ENCODE results near the gene UBE2H. TPM values are rescaled to one million over a fixed set of nuclear protein-coding genes. Genes with fewer than 3 reads are reported as not detected.

Gene UBE2H
- total RNA-seq, result 48.9 TPM
- 10 to 100 TPM; 75.7 to 96.3 (median 85.8) TPM for polyA plus RNA-seq (ENCODE audit: insufficient read depth in 1 of 8, insufficient read length in 8 of 8, low replicate concordance in 1 of 8)
- long read RNA-seq, donor 1, full-length matches to known transcripts, result 12 of 12 reads
- long read RNA-seq, donor 1, partial matches to known transcripts, result 0 of 12 reads
- long read RNA-seq, donor 1, other reads (novel, unspliced or antisense), result 0 of 12 reads
- long read RNA-seq, donor 2, result 0 reads
- long read RNA-seq, donor 3, full-length matches to known transcripts, result 30 of 30 reads
- long read RNA-seq, donor 3, partial matches to known transcripts, result 0 of 30 reads
- long read RNA-seq, donor 3, other reads (novel, unspliced or antisense), result 0 of 30 reads
- long read RNA-seq, donor 4, full-length matches to known transcripts, result 7 of 16 reads
- long read RNA-seq, donor 4, partial matches to known transcripts, result 9 of 16 reads
- long read RNA-seq, donor 4, other reads (novel, unspliced or antisense), result 0 of 16 reads
- long read RNA-seq, donor 5, full-length matches to known transcripts, result 41 of 63 reads
- long read RNA-seq, donor 5, partial matches to known transcripts, result 16 of 63 reads
- long read RNA-seq, donor 5, other reads (novel, unspliced or antisense), result 6 of 63 reads
- long read RNA-seq, donor 6, full-length matches to known transcripts, result 27 of 44 reads
- long read RNA-seq, donor 6, partial matches to known transcripts, result 17 of 44 reads
- long read RNA-seq, donor 6, other reads (novel, unspliced or antisense), result 0 of 44 reads
- long read RNA-seq, donor 7, full-length matches to known transcripts, result 25 of 45 reads
- long read RNA-seq, donor 7, partial matches to known transcripts, result 15 of 45 reads
- long read RNA-seq, donor 7, other reads (novel, unspliced or antisense), result 5 of 45 reads
- long read RNA-seq, donor 8, full-length matches to known transcripts, result 9 of 9 reads
- long read RNA-seq, donor 8, partial matches to known transcripts, result 0 of 9 reads
- long read RNA-seq, donor 8, other reads (novel, unspliced or antisense), result 0 of 9 reads
- long read RNA-seq, donor 9, full-length matches to known transcripts, result 16 of 27 reads
- long read RNA-seq, donor 9, partial matches to known transcripts, result 11 of 27 reads
- long read RNA-seq, donor 9, other reads (novel, unspliced or antisense), result 0 of 27 reads
- long read RNA-seq, donor 10, full-length matches to known transcripts, result 27 of 47 reads
- long read RNA-seq, donor 10, partial matches to known transcripts, result 15 of 47 reads
- long read RNA-seq, donor 10, other reads (novel, unspliced or antisense), result 5 of 47 reads
- long read RNA-seq, donor 11, full-length matches to known transcripts, result 9 of 16 reads
- long read RNA-seq, donor 11, partial matches to known transcripts, result 7 of 16 reads
- long read RNA-seq, donor 11, other reads (novel, unspliced or antisense), result 0 of 16 reads

DNA sequence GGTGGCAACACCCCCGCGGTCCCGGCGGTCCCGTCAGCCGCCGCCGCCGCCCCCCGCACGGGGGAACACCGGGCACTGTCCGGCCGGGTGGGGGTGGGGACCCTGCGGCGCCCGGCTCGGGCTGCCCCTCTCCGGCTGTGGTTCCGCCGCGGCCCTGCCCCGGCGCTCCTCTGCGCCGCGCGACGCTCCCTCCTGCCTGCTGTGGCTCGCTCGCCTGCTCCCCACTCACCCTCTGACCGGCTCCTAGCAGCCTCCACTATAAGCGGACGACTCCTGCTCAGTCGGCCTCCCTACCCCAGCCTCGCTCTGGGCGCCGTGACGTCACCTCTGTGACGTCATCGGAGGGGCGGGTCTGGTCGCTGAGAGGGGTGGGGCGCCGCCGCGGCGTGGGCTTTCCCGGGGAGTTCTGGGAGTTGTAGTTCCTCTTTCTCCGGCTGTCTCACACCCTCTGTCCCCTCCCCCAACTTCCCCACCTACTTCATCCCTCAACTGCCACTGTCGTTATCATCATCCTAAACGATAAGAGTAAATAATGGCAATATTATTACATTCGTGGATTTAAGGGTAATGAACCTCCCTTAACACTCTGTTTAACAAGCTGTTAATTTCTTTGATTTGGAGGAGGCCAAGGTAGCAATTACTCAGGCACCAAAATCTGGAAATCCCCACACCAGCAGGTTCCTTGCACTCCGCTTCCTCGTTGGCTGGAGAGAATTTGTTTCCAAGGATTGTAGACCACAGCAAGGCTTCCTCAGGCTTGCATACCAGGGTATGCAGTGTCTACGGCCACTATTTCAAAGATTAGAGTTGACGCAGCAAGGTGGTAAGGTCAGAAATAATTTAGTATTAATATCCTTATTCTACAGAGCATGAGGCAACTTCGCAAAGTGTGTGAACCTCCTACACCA is at the start of gene UBE2H:
UBE2H (minus strand) TSS at position 308 of the 908 bp plus-strand sequence. CDS start 405 bp downstream, outside the sequence.
- Histone ChIP-seq H3K27me3 (ENCODE audit: control insufficient read depth, insufficient read depth, low read length) (no peaks in the 10 kb centered on the region), H3K9me3 (replicated peaks; ENCODE audit: control insufficient read depth, low read depth, low read length) (no peaks in the 10 kb centered on the region), H3K27ac (ENCODE audit: low read length) (peak within 1 kb of the TSS; percentile 96), H3K4me3 (ENCODE audit: low read length) (peak within 1 kb of the TSS; percentile 70), H3K36me3 (ENCODE audit: control insufficient read depth, insufficient read depth, low read length) (peaks cover 4% of the 10 kb centered on the region), H3K4me1 (ENCODE audit: control insufficient read depth, insufficient read depth, low read length) (peaks cover 21% of the 10 kb centered on the region)
- under 1% methylated on average over 38 of the region's 58 CpGs for WGBS (ENCODE audit: insufficient coverage)
- peak; percentile 96 for DNase-seq

DNA sequence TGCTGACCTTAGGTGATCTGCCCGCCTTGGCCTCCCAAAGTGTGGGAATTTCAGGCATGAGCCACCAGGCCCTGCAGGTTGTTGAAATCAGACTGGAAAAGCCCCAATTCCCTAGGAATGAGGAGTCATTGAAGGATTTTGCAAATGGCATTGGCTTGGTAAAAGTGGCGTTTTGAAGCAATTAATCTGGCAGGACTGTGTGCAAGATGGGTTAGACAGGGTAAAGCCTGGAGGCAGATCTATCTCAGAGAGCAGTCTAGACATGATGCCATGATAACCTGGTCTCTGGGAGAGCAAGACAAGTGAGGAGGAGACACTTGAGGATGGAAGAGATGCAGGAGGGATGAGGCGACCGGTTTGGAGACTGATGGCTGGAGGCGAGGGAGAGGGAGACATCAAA is 45.7 kb upstream of the UBE2H start:
- Histone ChIP-seq H3K27ac (ENCODE audit: low read length) (no peak overlapping the region), H3K9me3 (replicated peaks; ENCODE audit: control insufficient read depth, low read depth, low read length) (no peaks in the 10 kb centered on the region), H3K36me3 (ENCODE audit: control insufficient read depth, insufficient read depth, low read length) (no peaks in the 10 kb centered on the region), H3K4me1 (ENCODE audit: control insufficient read depth, insufficient read depth, low read length) (no peaks in the 10 kb centered on the region), H3K4me3 (ENCODE audit: low read length) (no peak overlapping the region), H3K27me3 (ENCODE audit: control insufficient read depth, insufficient read depth, low read length) (no peaks in the 10 kb centered on the region)
- WGBS (ENCODE audit: insufficient coverage), result 84% methylated on average over 5 of the region's 5 CpGs
- DNase-seq, result no peak

DNA sequence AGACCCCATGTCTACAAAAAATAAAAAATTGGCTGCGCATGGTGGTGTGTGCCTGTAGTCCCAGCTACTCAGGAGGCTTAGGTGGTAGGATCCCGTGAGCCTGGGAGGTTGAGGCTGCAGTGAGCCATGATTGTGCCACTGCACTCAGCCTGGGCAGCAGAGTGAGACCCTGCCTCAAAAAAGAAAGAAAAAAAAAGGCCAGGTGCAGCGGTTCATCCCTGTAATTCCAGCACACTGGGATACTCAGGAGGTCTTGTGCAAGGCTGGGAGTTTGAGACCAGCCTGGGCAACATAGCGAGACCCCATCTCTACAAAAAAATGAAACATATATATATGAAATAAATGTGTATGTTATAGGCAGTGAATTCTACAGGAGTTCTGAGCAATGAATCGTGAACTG is 44.5 kb upstream of the UBE2H start:
- H3K27ac ChIP-seq (ENCODE audit: low read length), result no peak overlapping the region
- H3K4me1 ChIP-seq (ENCODE audit: control insufficient read depth, insufficient read depth, low read length), result no peaks in the 10 kb centered on the region
- no peaks in the 10 kb centered on the region for H3K9me3 ChIP-seq (replicated peaks; ENCODE audit: control insufficient read depth, low read depth, low read length)
- WGBS (ENCODE audit: insufficient coverage), result 83% methylated on average over 3 of the region's 5 CpGs
- no peaks in the 10 kb centered on the region for H3K36me3 ChIP-seq (ENCODE audit: control insufficient read depth, insufficient read depth, low read length)
- no peaks in the 10 kb centered on the region for H3K27me3 ChIP-seq (ENCODE audit: control insufficient read depth, insufficient read depth, low read length)
- no peak overlapping the region for H3K4me3 ChIP-seq (ENCODE audit: low read length)
- DNase-seq, result no peak

DNA sequence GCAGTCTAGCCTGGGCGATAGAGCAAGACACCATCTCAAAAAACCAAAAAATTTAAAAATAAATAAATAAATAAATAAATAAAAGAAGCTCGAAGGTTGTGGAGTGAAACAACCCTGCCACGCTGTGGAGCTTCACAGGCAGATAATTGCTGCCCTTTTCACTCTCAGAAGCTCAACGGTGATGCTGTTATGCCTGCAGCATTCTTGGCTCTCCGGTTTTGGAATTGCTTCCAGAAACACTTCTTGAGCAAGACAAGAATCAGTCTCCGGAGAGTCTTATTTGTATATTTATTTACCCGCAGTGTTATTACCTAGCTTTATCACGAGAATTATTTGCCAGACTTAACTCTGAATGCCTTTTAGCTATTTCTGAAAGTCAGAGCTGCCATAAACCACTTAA is 40.5 kb upstream of the UBE2H start:
- H3K9me3 ChIP-seq (replicated peaks; ENCODE audit: control insufficient read depth, low read depth, low read length), result no peaks in the 10 kb centered on the region
- WGBS (ENCODE audit: insufficient coverage), result no CpG with 5 or more reads among the region's 8 CpGs

DNA sequence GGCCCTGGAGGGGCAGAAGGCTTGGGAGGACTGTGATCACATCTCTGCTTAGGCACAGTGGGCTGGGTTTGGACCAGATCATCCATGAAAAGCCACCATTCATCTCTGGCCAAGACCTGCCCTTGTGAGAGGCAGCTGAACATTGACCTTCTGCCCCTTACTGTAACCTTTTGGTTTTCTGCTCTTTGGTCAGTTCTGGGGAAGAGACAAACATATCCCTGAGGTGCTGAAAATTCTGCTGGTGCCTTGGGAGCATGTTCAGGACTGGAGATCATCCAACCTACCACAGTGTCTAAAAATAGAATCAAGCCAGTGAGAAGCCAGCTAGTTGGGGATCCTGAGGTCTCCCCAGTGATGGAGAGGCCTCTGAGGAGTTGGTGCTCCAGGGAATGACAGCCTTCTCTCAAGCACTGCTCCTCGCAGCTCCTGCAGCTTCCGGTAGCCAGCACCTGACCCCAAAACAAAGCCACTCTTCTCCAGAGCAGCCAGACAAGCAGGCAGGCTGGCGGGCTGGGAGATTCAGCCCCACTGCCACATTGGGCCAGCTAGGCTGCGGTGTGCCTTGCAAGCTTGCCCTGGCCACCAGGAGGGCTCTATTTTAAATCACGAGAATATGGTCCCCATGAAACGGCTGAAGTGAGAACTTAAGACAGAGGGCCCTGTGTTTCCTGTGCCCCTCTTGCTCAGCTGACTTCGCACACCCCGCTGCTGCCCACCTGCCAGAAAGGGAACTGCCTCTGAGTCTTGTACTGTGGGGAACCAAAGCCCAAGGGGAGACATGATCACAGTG is 37.8 kb upstream of the UBE2H start:
- Histone ChIP-seq H3K36me3 (ENCODE audit: control insufficient read depth, insufficient read depth, low read length) (no peaks in the 10 kb centered on the region), H3K4me1 (ENCODE audit: control insufficient read depth, insufficient read depth, low read length) (peaks cover 2% of the 10 kb centered on the region), H3K27ac (ENCODE audit: low read length) (no peak overlapping the region), H3K4me3 (ENCODE audit: low read length) (no peak overlapping the region), H3K9me3 (replicated peaks; ENCODE audit: control insufficient read depth, low read depth, low read length) (no peaks in the 10 kb centered on the region), H3K27me3 (ENCODE audit: control insufficient read depth, insufficient read depth, low read length) (no peaks in the 10 kb centered on the region)
- no peak for DNase-seq
- WGBS (ENCODE audit: insufficient coverage), result 78% methylated on average over 7 of the region's 8 CpGs

More for the DNA sequence above, 40.5 kb upstream of the UBE2H start:
- Histone ChIP-seq H3K27me3 (ENCODE audit: control insufficient read depth, insufficient read depth, low read length) (no peaks in the 10 kb centered on the region), H3K36me3 (ENCODE audit: control insufficient read depth, insufficient read depth, low read length) (no peaks in the 10 kb centered on the region), H3K4me3 (ENCODE audit: low read length) (no peak overlapping the region), H3K4me1 (ENCODE audit: control insufficient read depth, insufficient read depth, low read length) (peaks cover 2% of the 10 kb centered on the region), H3K27ac (ENCODE audit: low read length) (no peak overlapping the region)
- no peak for DNase-seq

DNA sequence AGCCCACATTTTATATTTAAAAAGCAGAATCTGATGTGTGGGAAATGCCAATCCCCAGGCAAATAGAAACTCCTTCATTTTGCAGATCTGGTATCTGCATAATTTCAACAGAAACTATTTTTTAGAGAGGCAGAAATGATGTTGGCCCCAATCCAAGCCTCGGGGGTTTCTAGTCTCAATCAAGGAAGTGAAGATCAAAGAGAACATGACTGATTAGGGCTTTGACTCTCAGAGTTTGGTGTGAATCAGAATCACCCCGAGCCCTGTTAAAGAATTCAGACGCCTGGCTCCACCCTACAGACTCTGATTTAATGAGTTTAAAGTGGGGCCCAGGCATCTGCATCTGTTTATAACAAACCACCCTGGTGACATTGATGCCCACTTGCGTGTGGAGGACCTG is 36.7 kb upstream of the UBE2H start:
- WGBS (ENCODE audit: insufficient coverage), result no CpG with 5 or more reads among the region's 4 CpGs
- peaks cover 2% of the 10 kb centered on the region for H3K4me1 ChIP-seq (ENCODE audit: control insufficient read depth, insufficient read depth, low read length)

DNA sequence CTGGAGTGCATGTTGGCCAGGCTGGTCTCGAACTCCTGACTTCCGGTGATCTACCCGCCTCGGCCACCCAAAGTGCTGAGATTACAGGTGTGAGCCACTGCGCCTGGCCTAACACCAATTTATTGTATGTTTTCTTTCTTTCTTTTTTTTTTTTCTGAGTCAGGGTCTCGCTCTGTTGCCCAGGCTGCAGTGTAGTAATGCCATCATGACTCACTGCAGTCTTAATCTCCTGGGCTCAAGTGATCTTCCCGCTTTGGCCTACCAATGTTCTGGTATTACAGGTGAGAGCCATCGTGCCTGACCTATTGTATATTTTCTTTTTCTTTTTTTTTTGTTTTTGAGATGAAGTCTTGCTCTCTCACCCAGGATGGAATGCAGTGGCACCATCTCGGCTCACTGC is 33.8 kb upstream of the UBE2H start:
- Histone ChIP-seq H3K36me3 (ENCODE audit: control insufficient read depth, insufficient read depth, low read length) (no peaks in the 10 kb centered on the region), H3K27ac (ENCODE audit: low read length) (no peak overlapping the region), H3K27me3 (ENCODE audit: control insufficient read depth, insufficient read depth, low read length) (no peaks in the 10 kb centered on the region), H3K9me3 (replicated peaks; ENCODE audit: control insufficient read depth, low read depth, low read length) (no peaks in the 10 kb centered on the region), H3K4me1 (ENCODE audit: control insufficient read depth, insufficient read depth, low read length) (peaks cover 2% of the 10 kb centered on the region), H3K4me3 (ENCODE audit: low read length) (no peak overlapping the region)
- no peak for DNase-seq
- 70% methylated on average over 2 of the region's 9 CpGs for WGBS (ENCODE audit: insufficient coverage)

More for the DNA sequence above, 36.7 kb upstream of the UBE2H start:
- no peak for DNase-seq
- Histone ChIP-seq H3K36me3 (ENCODE audit: control insufficient read depth, insufficient read depth, low read length) (no peaks in the 10 kb centered on the region), H3K9me3 (replicated peaks; ENCODE audit: control insufficient read depth, low read depth, low read length) (no peaks in the 10 kb centered on the region), H3K4me3 (ENCODE audit: low read length) (no peak overlapping the region), H3K27me3 (ENCODE audit: control insufficient read depth, insufficient read depth, low read length) (no peaks in the 10 kb centered on the region), H3K27ac (ENCODE audit: low read length) (no peak overlapping the region)

DNA sequence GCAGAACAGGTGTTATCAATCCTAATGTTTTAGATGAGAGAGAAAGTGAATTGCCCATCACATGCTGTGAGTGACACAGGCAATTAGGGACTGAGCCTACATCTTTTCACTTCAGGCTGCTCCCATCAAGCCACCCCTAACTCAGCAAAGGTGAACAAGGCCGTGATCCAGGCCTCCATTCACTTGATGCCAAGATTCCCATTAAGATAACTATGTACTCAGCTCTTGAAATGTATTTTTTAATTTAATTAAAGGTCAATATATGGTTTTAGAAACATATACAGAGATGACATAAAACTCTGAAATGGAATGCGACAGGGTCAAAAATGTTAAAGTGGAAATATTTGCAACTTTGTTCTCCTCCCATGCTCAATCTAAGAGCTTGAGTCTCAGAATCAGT is 27.9 kb upstream of the UBE2H start:
- no peaks in the 10 kb centered on the region for H3K27me3 ChIP-seq (ENCODE audit: control insufficient read depth, insufficient read depth, low read length)
- H3K4me3 ChIP-seq (ENCODE audit: low read length), result no peak overlapping the region
- no peak overlapping the region for H3K27ac ChIP-seq (ENCODE audit: low read length)
- no peaks in the 10 kb centered on the region for H3K4me1 ChIP-seq (ENCODE audit: control insufficient read depth, insufficient read depth, low read length)
- WGBS (ENCODE audit: insufficient coverage), result no CpG with 5 or more reads among the region's 2 CpGs
- no peak for DNase-seq
- H3K9me3 ChIP-seq (replicated peaks; ENCODE audit: control insufficient read depth, low read depth, low read length), result no peaks in the 10 kb centered on the region
- no peaks in the 10 kb centered on the region for H3K36me3 ChIP-seq (ENCODE audit: control insufficient read depth, insufficient read depth, low read length)

Measured in muscle of leg (tissue), 16 donors.